SU-DHL-6 (cell line): ENCODE data around the gene RPUSD4.

Source experiments
- H2AFZ ChIP-seq: fragments of 200-600 bp; sonication (generic); 2 replicates; pipeline ENCODE4 v1.6.1; 2014; ENCODE audit warnings: low read depth, mild to moderate bottlenecking, moderate library complexity, mixed read lengths, antibody characterized with exemption, low read length; ENCODE audit not compliant: severe bottlenecking
- H3F3A ChIP-seq: fragments of 200-600 bp; shearing (Covaris generic); 2 replicates; pipeline ENCODE4 v1.6.0; 2016; ENCODE audit warnings: antibody characterized with exemption, mild to moderate bottlenecking; ENCODE audit not compliant: insufficient read depth
- H3K27ac ChIP-seq: fragments of 200-600 bp; sonication (generic); 2 replicates; pipeline ENCODE4 v1.5.1; 2016; ENCODE audit warnings: low read depth, mild to moderate bottlenecking, low read length, moderate library complexity, mixed read lengths
- H3K27me3 ChIP-seq: fragments of 200-600 bp; sonication (generic), shearing (Covaris generic); 2 replicates; pipeline ENCODE4 v1.6.0; 2014; ENCODE audit warnings: mild to moderate bottlenecking, low read length
- H3K36me3 ChIP-seq: fragments of 200-600 bp; sonication (generic); 2 replicates; pipeline ENCODE4 v1.6.1; 2014; ENCODE audit warnings: mild to moderate bottlenecking, low read length, mixed read lengths
- H3K4me2 ChIP-seq: fragments of 300-600, 200-600 bp; shearing (Covaris generic), sonication (generic); 2 replicates; pipeline ENCODE4 v1.6.0; 2014; ENCODE audit warnings: low read length, low read depth, mild to moderate bottlenecking; ENCODE audit not compliant: poor library complexity, severe bottlenecking
- H3K4me3 ChIP-seq: fragments of 200-600 bp; sonication (generic); 2 replicates; pipeline ENCODE4 v1.5.1; 2014; ENCODE audit warnings: antibody characterized with exemption, low read length, mild to moderate bottlenecking, mixed read lengths; ENCODE audit not compliant: insufficient read depth, poor library complexity, severe bottlenecking
- H3K79me2 ChIP-seq: fragments of 200-600 bp; sonication (generic); 2 replicates; pipeline ENCODE4 v1.6.1; 2014; ENCODE audit warnings: mild to moderate bottlenecking, low read length, moderate library complexity; ENCODE audit not compliant: insufficient read depth
- H3K9ac ChIP-seq: fragments of 200-600 bp; sonication (generic); 2 replicates; pipeline ENCODE4 v1.7.0; 2014; ENCODE audit warnings: mild to moderate bottlenecking, low read length
- H3K9me2 ChIP-seq: fragments of 200-600 bp; sonication (generic); replicated peaks from 2 replicates; pipeline ENCODE4 v1.6.1; 2014; ENCODE audit warnings: low read length; ENCODE audit not compliant: insufficient read depth
- H3K9me3 ChIP-seq: fragments of 200-600 bp; sonication (generic); 2 replicates; pipeline ENCODE4 v1.6.1; 2014; ENCODE audit warnings: low read length, mixed read lengths; ENCODE audit not compliant: insufficient read depth
- H4K20me1 ChIP-seq: fragments of 200-600 bp; sonication (generic); 2 replicates; pipeline ENCODE4 v1.6.1; 2014; ENCODE audit warnings: low read depth, mild to moderate bottlenecking, antibody characterized with exemption, low read length, moderate library complexity, mixed read lengths
- EZH2phosphoT487 ChIP-seq: fragments of 200-600 bp; sonication (generic), shearing (Covaris generic); conservative IDR thresholded peaks from 2 replicates; pipeline ENCODE4 v1.6.1; 2018; ENCODE audit warnings: mild to moderate bottlenecking, antibody characterized with exemption, low read length, moderate library complexity, mixed read lengths
- TF ChIP-seq, protein P1 (sequence below): fragments of 200-600 bp; sonication (generic); IDR thresholded peaks from one replicate; pipeline ENCODE4 v1.5.1; 2017; ENCODE audit warnings: antibody characterized with exemption, mild to moderate bottlenecking, low read length, moderate library complexity; ENCODE audit not compliant: insufficient read depth, poor library complexity, severe bottlenecking

RPUSD4 gene

GRCh38 chr11:126176853-126177470 is 34.5 kb downstream of the RPUSD4 start:
- no peaks in the 10 kb centered on the region for H3K36me3 ChIP-seq
- H3F3A ChIP-seq, result no peaks in the 10 kb centered on the region
- no peaks in the 10 kb centered on the region for H3K27me3 ChIP-seq
- H3K9ac ChIP-seq, result no peak overlapping the region
- TF ChIP-seq EZH2phosphoT487, result no peak
- TF ChIP-seq, protein P1, sequence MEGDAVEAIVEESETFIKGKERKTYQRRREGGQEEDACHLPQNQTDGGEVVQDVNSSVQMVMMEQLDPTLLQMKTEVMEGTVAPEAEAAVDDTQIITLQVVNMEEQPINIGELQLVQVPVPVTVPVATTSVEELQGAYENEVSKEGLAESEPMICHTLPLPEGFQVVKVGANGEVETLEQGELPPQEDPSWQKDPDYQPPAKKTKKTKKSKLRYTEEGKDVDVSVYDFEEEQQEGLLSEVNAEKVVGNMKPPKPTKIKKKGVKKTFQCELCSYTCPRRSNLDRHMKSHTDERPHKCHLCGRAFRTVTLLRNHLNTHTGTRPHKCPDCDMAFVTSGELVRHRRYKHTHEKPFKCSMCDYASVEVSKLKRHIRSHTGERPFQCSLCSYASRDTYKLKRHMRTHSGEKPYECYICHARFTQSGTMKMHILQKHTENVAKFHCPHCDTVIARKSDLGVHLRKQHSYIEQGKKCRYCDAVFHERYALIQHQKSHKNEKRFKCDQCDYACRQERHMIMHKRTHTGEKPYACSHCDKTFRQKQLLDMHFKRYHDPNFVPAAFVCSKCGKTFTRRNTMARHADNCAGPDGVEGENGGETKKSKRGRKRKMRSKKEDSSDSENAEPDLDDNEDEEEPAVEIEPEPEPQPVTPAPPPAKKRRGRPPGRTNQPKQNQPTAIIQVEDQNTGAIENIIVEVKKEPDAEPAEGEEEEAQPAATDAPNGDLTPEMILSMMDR, result no peak
- no peaks in the 10 kb centered on the region for H4K20me1 ChIP-seq
- no peak overlapping the region for H2AFZ ChIP-seq
- H3K9me3 ChIP-seq, result no peaks in the 10 kb centered on the region
- no peak overlapping the region for H3K27ac ChIP-seq
- no peaks in the 10 kb centered on the region for H3K9me2 ChIP-seq
- no peak overlapping the region for H3K4me2 ChIP-seq
- no peak overlapping the region for H3K4me3 ChIP-seq
- H3K79me2 ChIP-seq, result no peaks in the 10 kb centered on the region

GRCh38 chr11:126175393-126175792 is 36.1 kb downstream of the RPUSD4 start:
- H3K27me3 ChIP-seq, result no peaks in the 10 kb centered on the region
- H3K9me2 ChIP-seq, result no peaks in the 10 kb centered on the region
- H3K36me3 ChIP-seq, result no peaks in the 10 kb centered on the region
- TF ChIP-seq EZH2phosphoT487, result no peak
- TF ChIP-seq, protein P1, result no peak
- H4K20me1 ChIP-seq, result no peaks in the 10 kb centered on the region
- H3K9ac ChIP-seq, result no peak overlapping the region
- no peaks in the 10 kb centered on the region for H3K9me3 ChIP-seq
- no peak overlapping the region for H2AFZ ChIP-seq
- H3F3A ChIP-seq, result no peaks in the 10 kb centered on the region
- H3K4me2 ChIP-seq, result no peak overlapping the region
- no peak overlapping the region for H3K4me3 ChIP-seq
- H3K79me2 ChIP-seq, result no peaks in the 10 kb centered on the region
- no peak overlapping the region for H3K27ac ChIP-seq

DNA sequence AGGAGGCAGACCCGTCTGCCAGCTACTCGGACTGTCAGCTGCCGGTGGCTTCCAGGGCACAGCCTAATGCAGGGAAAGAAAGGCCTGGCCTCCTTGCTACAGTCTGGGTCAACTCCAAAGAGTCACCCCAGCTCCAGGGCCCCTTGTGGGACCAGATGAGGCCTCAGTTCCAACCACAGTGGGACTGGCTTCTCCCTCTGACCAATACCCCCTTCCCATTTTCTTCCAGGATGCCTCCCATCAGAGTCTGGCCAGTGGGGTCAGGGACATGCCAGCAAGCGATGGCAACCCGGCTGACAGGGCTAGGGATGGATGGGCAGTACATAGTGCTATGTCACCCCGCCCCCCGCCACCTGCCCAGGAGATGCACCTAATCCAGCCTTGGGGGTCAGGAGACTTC is 36.6 kb downstream of the RPUSD4 start:
- Histone ChIP-seq H3K4me3 (no peak overlapping the region), H4K20me1 (no peaks in the 10 kb centered on the region), H3K4me2 (no peak overlapping the region), H3K9me2 (no peaks in the 10 kb centered on the region), H3K9ac (no peak overlapping the region), H3K27ac (no peak overlapping the region), H2AFZ (no peak overlapping the region), H3K27me3 (no peaks in the 10 kb centered on the region), H3K79me2 (no peaks in the 10 kb centered on the region), H3K9me3 (no peaks in the 10 kb centered on the region), H3K36me3 (no peaks in the 10 kb centered on the region), H3F3A (no peaks in the 10 kb centered on the region)
- TF ChIP-seq, protein P1, result no peak
- no peak for TF ChIP-seq EZH2phosphoT487
